Pons (tissue), 1 donor: ENCODE data around the gene ATF4.

ENCODE experiments used
- DNase-seq: peaks from one replicate; pipeline ENCODE4 v3.0.0-alpha.2; 2016; ENCODE audit warnings: low spot score

The ATF4 gene

GRCh38 chr22:39528681-39529486 is 8.5 kb downstream of the ATF4 start:
- peak; percentile 87 for DNase-seq

GRCh38 chr22:39529487-39529851 is 9.1 kb downstream of the ATF4 start:
- no peak for DNase-seq

GRCh38 chr22:39530116-39530515 is 9.8 kb downstream of the ATF4 start:
- no peak for DNase-seq

- DNase-seq = no peak
Measured at GRCh38 chr22:39530692-39531331, 10.4 kb downstream of the ATF4 start.

GRCh38 chr22:39532215-39533073 is 12.1 kb downstream of the ATF4 start, which contains the start of gene RPS19BP1:
RPS19BP1 (minus strand) TSS chr22:39532748; CDS start chr22:39532738, 10 bp downstream.
- DNase-seq = peak; percentile 99

GRCh38 chr22:39534092-39534506 is 13.7 kb downstream of the ATF4 start:
- DNase-seq = no peak

- no peak for DNase-seq
Measured at GRCh38 chr22:39534591-39535356, 14.4 kb downstream of the ATF4 start.

- no peak for DNase-seq
Measured at GRCh38 chr22:39535357-39535725, 15.0 kb downstream of the ATF4 start.

- no peak for DNase-seq
Measured at GRCh38 chr22:39535831-39536449, 15.6 kb downstream of the ATF4 start.

- DNase-seq = no peak
Measured at GRCh38 chr22:39536711-39537110, 16.3 kb downstream of the ATF4 start.

- no peak for DNase-seq
Measured at GRCh38 chr22:39537975-39538374, 17.6 kb downstream of the ATF4 start.

GRCh38 chr22:39543095-39543494 is 22.7 kb downstream of the ATF4 start:
- no peak for DNase-seq

GRCh38 chr22:39545386-39546365 is 25.3 kb downstream of the ATF4 start:
- no peak for DNase-seq

GRCh38 chr22:39546889-39547586 is 26.7 kb downstream of the ATF4 start:
- no peak for DNase-seq

GRCh38 chr22:39547587-39547947 is 27.2 kb downstream of the ATF4 start:
- DNase-seq = no peak

- DNase-seq = no peak
Measured at GRCh38 chr22:39553429-39553828, 33.1 kb downstream of the ATF4 start.

- no peak for DNase-seq
Measured at GRCh38 chr22:39554151-39554550, 33.8 kb downstream of the ATF4 start.

- no peak for DNase-seq
Measured at GRCh38 chr22:39556970-39557841, 36.8 kb downstream of the ATF4 start.
